ENCODE results near the gene PLEKHH2.
"Not testable (repeated sequence)": the region's sequence is repeated elsewhere in the genome, so short reads cannot be mapped to it uniquely, and the experiment has no call there.

Gene PLEKHH2

GRCh38 chr2:43636621-43637020, 439 bp upstream of the PLEKHH2 start:
- DNase-seq (ENCODE audit: low read depth): no peak

GRCh38 chr2:43642363-43642762, 5.3 kb downstream of the PLEKHH2 start:
- DNase-seq (ENCODE audit: low read depth): no peak

DNA sequence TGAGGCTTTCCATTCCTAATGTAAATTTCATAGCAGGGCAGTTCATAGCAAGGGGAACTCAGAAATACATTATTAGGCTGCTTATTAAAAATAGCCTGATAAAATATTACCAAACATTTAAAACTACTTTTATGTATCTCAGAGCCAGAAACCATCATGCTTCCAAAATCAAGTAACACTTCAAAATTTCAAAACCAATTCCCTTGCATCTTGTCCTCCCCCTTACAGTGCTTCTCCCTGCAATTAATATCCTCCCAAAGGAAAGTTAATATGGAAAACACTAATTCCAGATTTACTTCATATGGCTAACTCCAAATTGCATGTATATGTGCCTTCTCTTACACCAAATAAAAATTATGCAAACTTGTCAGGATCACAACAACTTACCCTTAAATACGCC, 6.6 kb downstream of the PLEKHH2 start:
- no peak for DNase-seq (ENCODE audit: low read depth)

DNA sequence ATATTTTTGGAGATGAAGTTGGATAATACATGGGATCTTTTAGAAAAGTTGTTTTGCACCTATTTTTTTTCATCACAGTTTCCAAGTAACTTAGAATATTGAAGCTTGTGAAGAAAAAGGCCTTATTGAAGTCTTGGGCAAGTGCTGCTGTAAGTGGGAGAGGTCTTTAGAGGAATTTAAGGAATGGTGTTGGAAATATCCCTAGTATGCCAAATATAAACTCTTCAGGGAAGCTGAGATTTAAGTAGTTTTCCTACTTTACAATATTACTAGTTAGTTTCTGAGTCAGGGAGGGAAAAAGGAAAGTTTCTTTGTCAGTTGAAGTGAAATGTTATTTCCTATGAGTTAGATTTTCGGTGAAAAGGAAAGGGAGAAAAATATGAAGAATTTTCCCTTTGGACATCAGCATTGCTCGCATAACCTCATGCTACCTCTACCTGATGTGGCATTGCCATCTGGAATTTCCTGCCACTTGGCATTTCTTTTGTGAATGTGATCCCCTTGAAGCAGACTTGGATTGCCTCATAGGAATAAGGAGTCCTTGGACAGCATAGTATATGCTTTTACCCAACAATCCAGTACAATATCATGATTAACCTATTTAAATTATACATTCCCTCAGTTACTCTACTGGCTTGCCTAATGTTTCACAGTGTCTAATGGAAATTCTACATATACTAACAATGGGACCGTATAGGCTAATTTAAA, 12.1 kb downstream of the PLEKHH2 start:
- no peak for DNase-seq (ENCODE audit: low read depth)

- DNase-seq (ENCODE audit: low read depth): no peak
These were observed 16.4 kb downstream of the PLEKHH2 start for GRCh38 chr2:43653506-43653905.

GRCh38 chr2:43657241-43657640, 20.2 kb downstream of the PLEKHH2 start:
- DNase-seq (ENCODE audit: low read depth): no peak

- no peak for DNase-seq (ENCODE audit: low read depth)
These were observed 38.7 kb downstream of the PLEKHH2 start for GRCh38 chr2:43675646-43676321.

DNA sequence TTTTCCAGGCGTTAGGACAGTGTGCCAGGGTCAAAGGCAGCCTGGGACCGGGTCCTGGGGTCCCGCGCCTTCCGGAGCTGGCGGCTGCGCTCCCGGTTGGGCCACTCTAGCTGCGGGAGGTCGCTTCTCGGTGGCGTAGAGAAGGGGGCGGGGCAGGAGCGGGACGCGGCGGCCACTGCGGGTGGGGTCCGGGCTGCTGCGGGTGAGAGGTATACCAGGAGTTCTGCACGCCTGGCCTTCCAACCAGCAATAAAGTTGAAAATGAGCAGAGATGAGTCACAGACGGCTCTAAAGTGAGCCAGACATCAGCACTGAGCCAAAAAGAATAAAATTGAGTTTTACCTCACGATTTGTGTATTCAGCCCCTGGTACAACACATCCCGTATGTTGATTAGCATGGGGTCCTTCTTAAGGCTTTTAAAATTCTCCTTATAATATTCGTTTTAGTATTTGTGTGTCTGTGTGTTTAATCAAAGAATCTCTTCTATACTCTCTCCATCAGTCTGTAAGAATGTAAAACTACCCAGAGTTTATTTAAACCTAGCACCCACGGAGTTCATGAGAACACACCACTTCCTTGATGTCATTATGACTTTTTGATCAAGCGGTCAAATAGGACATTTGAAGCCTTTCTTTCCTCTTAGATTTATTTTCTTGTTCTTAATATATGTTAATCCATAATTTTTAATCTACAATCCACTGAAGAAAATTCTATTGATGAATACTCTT, 39.4 kb downstream of the PLEKHH2 start, which contains the start of gene C1GALT1C1L:
TSS of gene C1GALT1C1L (minus strand) at position 108 of the 729 bp plus-strand sequence. CDS start at position 1, 107 bp downstream.
- no peak for DNase-seq (ENCODE audit: low read depth)

DNA sequence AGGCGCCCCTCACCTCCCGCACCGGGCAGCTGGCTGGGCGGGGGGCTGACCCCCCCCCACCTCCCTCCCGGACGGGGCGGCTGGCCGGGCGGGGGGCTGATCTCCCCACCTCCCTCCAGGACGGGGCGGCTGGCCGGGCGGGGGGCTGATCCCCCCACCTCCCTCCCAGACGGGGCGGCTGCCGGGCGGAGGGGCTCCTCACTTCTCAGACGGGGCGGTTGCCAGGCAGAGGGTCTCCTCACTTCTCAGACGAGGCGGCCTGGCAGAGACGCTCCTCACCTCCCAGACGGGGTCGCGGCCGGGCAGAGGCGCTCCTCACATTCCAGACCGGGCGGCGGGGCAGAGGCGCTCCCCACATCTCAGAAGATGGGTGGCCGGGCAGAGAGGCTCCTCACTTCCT, 40.7 kb downstream of the PLEKHH2 start:
- DNase-seq (ENCODE audit: low read depth): not testable (repeated sequence)

DNA sequence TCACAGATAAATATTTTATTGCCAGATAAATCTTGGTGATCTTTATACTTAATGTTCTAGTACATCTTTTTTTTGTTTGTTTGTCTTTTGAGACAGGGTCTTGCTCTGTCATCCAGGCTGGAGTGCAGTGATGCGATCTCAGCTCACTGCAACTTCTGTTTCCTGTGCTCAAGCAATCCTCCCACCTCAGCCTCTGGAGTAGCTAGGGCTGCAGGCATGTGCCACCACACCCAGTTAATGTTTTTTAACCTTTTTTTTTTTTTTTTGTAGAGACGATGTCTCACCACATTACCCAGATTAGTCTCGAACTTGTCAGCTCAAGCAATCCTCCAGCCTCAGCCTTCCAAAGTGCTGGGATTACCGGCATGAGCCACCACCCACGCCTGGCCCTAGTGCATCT, 48.3 kb downstream of the PLEKHH2 start:
- DNase-seq (ENCODE audit: low read depth): no peak

GRCh38 chr2:43689999-43690398, 52.9 kb downstream of the PLEKHH2 start:
- no peak for DNase-seq (ENCODE audit: low read depth)

DNA sequence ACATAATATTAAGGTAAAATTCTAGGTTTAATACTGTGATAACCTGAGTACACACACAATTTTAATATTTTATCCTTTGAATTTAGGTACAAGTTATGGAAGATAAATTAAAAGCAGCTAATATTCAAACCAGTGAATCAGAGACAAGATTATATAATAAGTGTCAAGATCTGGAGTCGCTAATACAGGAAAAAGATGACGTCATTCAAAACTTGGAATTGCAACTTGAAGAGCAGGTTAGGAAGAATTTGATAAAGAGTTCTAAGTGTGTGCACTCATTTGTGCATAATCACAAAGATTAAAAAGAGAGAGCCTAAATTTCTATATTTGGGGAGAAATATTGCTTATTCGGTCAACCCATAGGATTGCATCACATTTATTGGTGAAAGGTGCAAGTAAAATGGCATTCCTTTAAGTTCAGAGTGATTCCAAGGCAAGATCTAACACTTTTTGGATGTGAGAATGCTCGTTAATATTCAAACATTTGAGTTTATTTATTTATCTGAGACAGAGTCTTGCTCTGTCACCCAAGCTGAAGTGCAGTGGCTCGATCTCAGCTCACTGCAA, 55.5 kb downstream of the PLEKHH2 start:
- DNase-seq (ENCODE audit: low read depth): no peak

GRCh38 chr2:43698140-43698539, 61.1 kb downstream of the PLEKHH2 start:
- not testable (repeated sequence) for DNase-seq (ENCODE audit: low read depth)

- DNase-seq (ENCODE audit: low read depth): no peak
These were observed 62.7 kb downstream of the PLEKHH2 start for GRCh38 chr2:43699761-43700160.

GRCh38 chr2:43701111-43701510, 64.1 kb downstream of the PLEKHH2 start:
- no peak for DNase-seq (ENCODE audit: low read depth)

DNA sequence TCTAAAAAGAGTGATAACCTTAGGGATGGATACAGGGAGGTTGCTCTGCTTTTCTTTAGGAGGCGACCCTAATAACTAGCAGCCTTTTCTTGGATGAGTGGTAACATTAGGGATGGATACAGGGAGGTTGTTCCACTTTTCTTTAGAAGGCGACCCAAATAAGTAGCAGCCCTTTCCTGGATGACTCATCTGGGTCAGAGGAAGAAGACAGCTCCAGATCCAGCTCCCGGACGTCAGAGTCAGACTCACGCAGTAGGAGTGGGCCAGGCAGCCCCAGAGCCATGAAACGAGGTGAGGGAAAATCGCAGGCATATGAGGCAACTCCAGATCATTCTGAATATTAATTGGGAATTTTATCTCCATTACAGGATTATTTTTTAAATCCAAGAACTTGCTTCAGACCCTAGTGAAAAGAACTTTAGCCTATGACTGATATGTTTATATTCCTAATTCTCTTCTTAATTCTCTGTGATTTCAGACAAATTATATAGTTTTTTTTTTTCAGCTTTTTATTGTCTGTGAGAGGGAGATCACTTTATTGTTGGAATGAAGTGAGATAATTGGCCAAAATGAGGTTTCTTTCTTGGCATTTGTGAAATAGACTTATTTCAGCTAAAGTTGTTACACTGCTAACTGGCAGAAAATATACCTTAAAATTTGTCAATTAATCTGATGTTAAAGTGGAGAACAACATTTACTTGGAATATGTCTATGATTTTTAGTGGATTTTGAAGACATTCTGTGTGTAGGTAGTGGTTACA, 70.4 kb downstream of the PLEKHH2 start:
- no peak for DNase-seq (ENCODE audit: low read depth)

GRCh38 chr2:43708178-43708577, 71.1 kb downstream of the PLEKHH2 start:
- no peak for DNase-seq (ENCODE audit: low read depth)

DNA sequence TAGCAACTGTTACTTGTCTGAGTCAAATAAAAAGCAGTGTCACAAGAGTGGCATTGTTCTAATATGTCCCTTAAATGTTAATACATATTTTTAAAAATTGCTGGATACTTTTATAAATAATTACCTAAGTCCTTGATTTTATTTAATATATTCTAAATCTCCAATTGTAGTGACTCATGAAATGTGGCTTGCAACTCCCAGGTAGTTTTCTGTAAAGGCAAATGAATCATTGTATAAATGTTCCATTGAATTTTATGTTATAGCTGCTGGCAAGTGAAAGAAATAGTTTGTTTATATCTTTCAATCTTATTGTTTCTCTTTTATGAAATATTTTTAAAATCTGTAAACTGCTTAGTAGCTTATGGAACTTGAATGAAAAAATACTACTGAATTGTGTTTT, 71.8 kb downstream of the PLEKHH2 start:
- no peak for DNase-seq (ENCODE audit: low read depth)

DNA sequence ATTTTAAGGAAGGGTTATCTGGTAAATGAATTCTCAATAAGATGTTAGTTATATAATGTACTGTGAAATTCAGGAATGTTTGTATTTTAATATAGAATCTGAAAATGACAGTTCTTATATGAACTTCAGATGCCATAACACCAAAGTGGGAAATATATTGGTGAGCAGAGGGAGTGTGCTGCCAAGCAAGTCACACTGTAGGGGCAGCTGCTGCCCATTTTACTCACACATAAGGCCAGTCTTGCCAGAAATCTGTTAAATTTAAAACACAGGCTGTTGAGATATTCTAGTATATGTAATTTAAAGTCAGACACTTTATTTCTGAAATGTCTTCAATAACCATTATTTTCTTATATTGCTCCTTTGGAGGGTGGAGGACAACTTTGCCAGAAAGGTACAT, 73.8 kb downstream of the PLEKHH2 start:
- DNase-seq (ENCODE audit: low read depth): no peak

- no peak for DNase-seq (ENCODE audit: low read depth)
These were observed 77.1 kb downstream of the PLEKHH2 start for GRCh38 chr2:43714164-43714563.

DNA sequence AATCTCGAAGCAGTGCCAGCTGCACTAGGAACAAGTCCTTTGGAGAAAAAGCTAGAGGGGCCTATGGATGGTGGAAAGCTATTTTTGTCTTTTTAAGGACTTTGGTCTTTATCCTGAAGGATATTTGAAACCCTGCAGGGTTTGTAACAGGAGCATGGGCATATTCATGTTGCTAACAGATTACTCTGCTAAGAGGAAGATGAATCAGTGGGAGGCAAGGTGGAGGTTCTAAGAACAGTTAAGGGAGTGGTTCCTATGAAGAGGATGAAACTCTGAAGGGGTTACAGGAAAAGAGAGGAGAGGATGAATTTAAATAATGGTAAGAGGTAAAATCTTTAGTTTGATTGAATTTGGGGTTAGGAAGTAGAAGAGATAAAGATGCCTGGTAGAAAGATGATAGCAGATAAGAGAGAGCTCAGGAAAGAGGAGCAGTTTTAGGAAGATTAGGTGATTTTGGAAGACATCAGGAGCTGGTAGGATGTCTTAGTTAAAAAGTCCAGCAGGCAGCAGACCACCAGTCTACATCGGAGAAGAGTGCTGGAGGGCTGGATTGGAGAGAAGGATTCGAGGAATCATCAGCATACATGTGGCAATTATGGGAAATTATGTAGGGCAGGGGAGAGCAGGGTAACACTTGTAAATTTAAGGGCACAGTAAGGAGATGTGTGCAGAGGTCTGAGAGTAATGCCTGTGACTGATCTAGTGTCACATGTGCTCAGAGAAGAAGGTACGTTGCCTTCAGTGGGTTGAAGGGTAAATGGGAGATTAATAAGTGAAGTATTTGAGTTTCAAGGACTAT, 78.4 kb downstream of the PLEKHH2 start:
- DNase-seq (ENCODE audit: low read depth): no peak
